OCI-LY1 (cell line): ENCODE data around the gene PASK.
A peak's percentile ranks its signal among the peaks of the same experiment; 100 is the strongest.

ENCODE experiments used
- H2AFZ ChIP-seq: fragments of 200-600 bp; sonication (generic), shearing (Covaris generic); 2 replicates; pipeline ENCODE4 v1.6.0; 2014; ENCODE audit warnings: antibody characterized with exemption, mild to moderate bottlenecking, low read length
- H3F3A ChIP-seq: fragments of 200-600 bp; sonication (generic), shearing (Covaris generic); 2 replicates; pipeline ENCODE4 v1.6.0; 2014; ENCODE audit warnings: mild to moderate bottlenecking, antibody characterized with exemption, low read length, moderate library complexity; ENCODE audit not compliant: insufficient read depth
- H3K27ac ChIP-seq: fragments of 200-600 bp; sonication (generic); 2 replicates; pipeline ENCODE4 v1.5.1; 2014; ENCODE audit warnings: low read length, mixed run types, mild to moderate bottlenecking, low read depth; ENCODE audit not compliant: poor library complexity, severe bottlenecking
- H3K27me3 ChIP-seq: fragments of 200-600 bp; sonication (generic); 2 replicates; pipeline ENCODE4 v1.6.0; 2014; ENCODE audit warnings: antibody characterized with exemption, mild to moderate bottlenecking, low read length, moderate library complexity; ENCODE audit not compliant: insufficient read depth
- H3K36me3 ChIP-seq: fragments of 200-600 bp; sonication (generic); 2 replicates; pipeline ENCODE4 v1.6.1; 2014; ENCODE audit warnings: mild to moderate bottlenecking, antibody characterized with exemption, low read length, moderate library complexity, mixed read lengths; ENCODE audit not compliant: insufficient read depth
- H3K4me1 ChIP-seq: fragments of 200-600 bp; sonication (generic); 2 replicates; pipeline ENCODE4 v1.5.1; 2014; ENCODE audit warnings: mild to moderate bottlenecking, low read length, moderate library complexity; ENCODE audit not compliant: insufficient read depth, severe bottlenecking
- H3K4me2 ChIP-seq: fragments of 200-600 bp; sonication (generic), shearing (Covaris generic); 2 replicates; pipeline ENCODE4 v1.6.1; 2014; ENCODE audit warnings: low read length
- H3K4me3 ChIP-seq: fragments of 200-600 bp; sonication (generic); 2 replicates; pipeline ENCODE4 v1.5.1; 2014; ENCODE audit warnings: low read length, low read depth, mild to moderate bottlenecking, mixed read lengths; ENCODE audit not compliant: poor library complexity, severe bottlenecking
- H3K79me2 ChIP-seq: fragments of 200-600 bp; shearing (Covaris generic); 2 replicates; pipeline ENCODE4 v1.6.1; 2016; ENCODE audit warnings: mixed run types, low read length, mixed read lengths; ENCODE audit not compliant: insufficient read depth
- H3K9ac ChIP-seq: fragments of 200-600 bp; sonication (generic), shearing (Covaris generic); 2 replicates; pipeline ENCODE4 v1.6.1; 2014; ENCODE audit warnings: mild to moderate bottlenecking, low read length, mixed read lengths
- H3K9me2 ChIP-seq: fragments of 200-600 bp; sonication (generic), shearing (Covaris generic); 2 replicates; pipeline ENCODE4 v1.6.1; 2014; ENCODE audit warnings: low read depth, mild to moderate bottlenecking, low read length, mixed read lengths
- H3K9me3 ChIP-seq: fragments of 200-600 bp; shearing (Covaris generic); 2 replicates; pipeline ENCODE4 v1.6.1; 2014; ENCODE audit warnings: low read length, mixed read lengths
- H4K20me1 ChIP-seq: fragments of 200-600 bp; sonication (generic), shearing (Covaris generic); 2 replicates; pipeline ENCODE4 v1.6.0; 2016; ENCODE audit warnings: mild to moderate bottlenecking, low read length; ENCODE audit not compliant: insufficient read depth
- CTCF ChIP-seq: fragments of 200-600 bp; sonication (generic), shearing (Covaris generic); IDR thresholded peaks from 2 replicates; pipeline ENCODE4 v1.5.1; 2017; ENCODE audit warnings: mild to moderate bottlenecking, antibody characterized with exemption, low read length, moderate library complexity, mixed read lengths
- EZH2 ChIP-seq: fragments of 200-600 bp; sonication (generic), shearing (Covaris generic); IDR thresholded peaks from 2 replicates; pipeline ENCODE4 v1.8.0; 2017; ENCODE audit warnings: borderline replicate concordance, mixed run types, mild to moderate bottlenecking, antibody characterized with exemption, low read length, moderate library complexity, mixed read lengths

The PASK gene

GRCh38 chr2:241146286-241146685 is 3.0 kb downstream of the PASK start:
- Histone ChIP-seq H3K36me3 (peaks cover 20% of the 10 kb centered on the region), H3K4me1 (peaks cover 32% of the 10 kb centered on the region), H3K9me3 (no peaks in the 10 kb centered on the region), H3F3A (no peaks in the 10 kb centered on the region), H3K27me3 (no peaks in the 10 kb centered on the region), H3K9ac (no peak overlapping the region; the same call in 1 of the 2 replicates), H4K20me1 (no peaks in the 10 kb centered on the region), H2AFZ (no peak overlapping the region), H3K79me2 (peaks cover 24% of the 10 kb centered on the region), H3K4me3 (peak overlapping the region; percentile 11), H3K9me2 (no peaks in the 10 kb centered on the region), H3K27ac (no peak overlapping the region), H3K4me2 (peak overlapping the region; percentile 31)
- TF ChIP-seq CTCF (no peak), EZH2 (no peak)

- no peaks in the 10 kb centered on the region for H3K9me2 ChIP-seq
- H3K27ac ChIP-seq, result no peak overlapping the region
- no peak overlapping the region for H3K4me3 ChIP-seq
- peaks cover 16% of the 10 kb centered on the region for H3K4me1 ChIP-seq
- H3K79me2 ChIP-seq, result peaks cover 10% of the 10 kb centered on the region; the same call in 1 of the 2 replicates
- no peak overlapping the region for H2AFZ ChIP-seq
- H4K20me1 ChIP-seq, result no peaks in the 10 kb centered on the region
- TF ChIP-seq CTCF, result no peak
- TF ChIP-seq EZH2, result no peak
- peaks cover 49% of the 10 kb centered on the region for H3K36me3 ChIP-seq
- no peak overlapping the region for H3K9ac ChIP-seq
- H3F3A ChIP-seq, result no peaks in the 10 kb centered on the region
- no peaks in the 10 kb centered on the region for H3K27me3 ChIP-seq
- H3K4me2 ChIP-seq, result no peak overlapping the region
- no peaks in the 10 kb centered on the region for H3K9me3 ChIP-seq
These were observed 6.7 kb downstream of the PASK start for GRCh38 chr2:241142593-241142992.

- no peaks in the 10 kb centered on the region for H4K20me1 ChIP-seq
- no peaks in the 10 kb centered on the region for H3K27me3 ChIP-seq
- H3K9me2 ChIP-seq, result no peaks in the 10 kb centered on the region
- H3K36me3 ChIP-seq, result peaks cover 50% of the 10 kb centered on the region
- peaks cover 6% of the 10 kb centered on the region; the same call in 1 of the 2 replicates for H3K79me2 ChIP-seq
- no peak overlapping the region for H3K4me3 ChIP-seq
- no peak overlapping the region for H2AFZ ChIP-seq
- no peak overlapping the region for H3K9ac ChIP-seq
- no peaks in the 10 kb centered on the region for H3K9me3 ChIP-seq
- TF ChIP-seq EZH2, result no peak
- no peak for TF ChIP-seq CTCF
- H3K4me2 ChIP-seq, result no peak overlapping the region
- no peaks in the 10 kb centered on the region for H3F3A ChIP-seq
- peaks cover 12% of the 10 kb centered on the region for H3K4me1 ChIP-seq
- H3K27ac ChIP-seq, result no peak overlapping the region
These were observed 7.2 kb downstream of the PASK start for GRCh38 chr2:241142063-241142462.
